ENCODE data around the gene USP48.

The USP48 gene

DNA sequence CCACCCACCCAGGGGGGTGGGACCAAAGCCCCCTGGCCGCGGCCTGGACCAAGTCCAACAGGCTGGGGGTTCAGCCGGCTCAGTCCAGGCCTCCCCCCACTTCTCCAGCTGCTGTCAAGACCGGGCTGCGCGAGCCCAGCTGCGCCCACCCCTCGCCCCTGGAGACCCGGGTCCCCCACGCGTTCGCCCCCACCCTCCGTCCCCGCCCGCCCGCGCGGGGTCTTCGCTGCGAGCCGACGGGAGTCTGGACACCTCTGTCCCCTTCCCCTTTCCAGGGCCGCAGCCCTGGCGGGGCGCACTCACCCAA, 114.0 kb downstream of the USP48 start:
- DNase-seq (ENCODE audit: low read depth in 2 of 2) = no peak

- DNase-seq (ENCODE audit: low read depth in 2 of 2) = no peak
These were observed 114.6 kb downstream of the USP48 start for GRCh38 chr1:21668232-21668950.

- no peak for DNase-seq (ENCODE audit: low read depth in 2 of 2)
These were observed 115.4 kb downstream of the USP48 start for GRCh38 chr1:21667348-21668231.

DNA sequence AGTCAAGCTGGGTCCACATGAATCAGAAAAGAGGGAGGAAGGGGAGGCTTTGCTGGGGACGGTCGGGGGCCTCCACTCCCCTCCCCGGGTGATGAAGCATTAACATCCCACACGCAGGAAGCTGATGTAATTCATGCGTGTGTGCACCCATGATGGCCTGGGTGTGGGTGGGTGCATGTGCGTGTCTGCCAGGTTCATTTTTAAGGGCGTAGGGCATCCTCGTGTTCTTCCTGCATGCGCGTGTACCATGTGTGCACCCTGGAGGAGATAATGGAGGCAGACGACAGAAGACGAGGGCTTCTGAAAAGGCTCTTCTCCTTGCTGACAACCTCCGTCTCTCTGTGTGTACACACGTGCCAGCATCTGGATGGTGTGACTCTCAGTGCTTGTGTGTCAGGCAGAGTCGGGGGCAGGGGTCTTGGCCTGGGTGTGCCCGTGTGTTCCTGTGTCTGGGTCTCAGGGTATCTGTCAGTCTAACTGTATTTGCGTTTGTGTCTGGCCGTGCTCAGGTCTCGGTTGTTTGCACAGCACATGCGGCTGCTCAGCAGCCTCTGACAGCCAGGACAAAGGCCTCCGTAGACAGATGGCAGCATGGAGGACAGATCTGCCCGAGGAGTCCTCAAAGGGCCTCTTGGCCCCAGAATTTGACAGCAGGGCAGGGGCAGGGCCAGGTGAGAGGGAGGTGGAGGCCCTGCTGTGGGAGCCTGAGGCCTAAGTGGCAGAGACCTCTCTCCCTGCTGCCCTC, 116.2 kb downstream of the USP48 start:
- no peak for DNase-seq (ENCODE audit: low read depth in 2 of 2)

GRCh38 chr1:21665711-21666575, 117.0 kb downstream of the USP48 start:
- DNase-seq (ENCODE audit: low read depth in 2 of 2) = no peak

- DNase-seq (ENCODE audit: low read depth in 2 of 2) = no peak
These were observed 118.0 kb downstream of the USP48 start for GRCh38 chr1:21664806-21665588.

DNA sequence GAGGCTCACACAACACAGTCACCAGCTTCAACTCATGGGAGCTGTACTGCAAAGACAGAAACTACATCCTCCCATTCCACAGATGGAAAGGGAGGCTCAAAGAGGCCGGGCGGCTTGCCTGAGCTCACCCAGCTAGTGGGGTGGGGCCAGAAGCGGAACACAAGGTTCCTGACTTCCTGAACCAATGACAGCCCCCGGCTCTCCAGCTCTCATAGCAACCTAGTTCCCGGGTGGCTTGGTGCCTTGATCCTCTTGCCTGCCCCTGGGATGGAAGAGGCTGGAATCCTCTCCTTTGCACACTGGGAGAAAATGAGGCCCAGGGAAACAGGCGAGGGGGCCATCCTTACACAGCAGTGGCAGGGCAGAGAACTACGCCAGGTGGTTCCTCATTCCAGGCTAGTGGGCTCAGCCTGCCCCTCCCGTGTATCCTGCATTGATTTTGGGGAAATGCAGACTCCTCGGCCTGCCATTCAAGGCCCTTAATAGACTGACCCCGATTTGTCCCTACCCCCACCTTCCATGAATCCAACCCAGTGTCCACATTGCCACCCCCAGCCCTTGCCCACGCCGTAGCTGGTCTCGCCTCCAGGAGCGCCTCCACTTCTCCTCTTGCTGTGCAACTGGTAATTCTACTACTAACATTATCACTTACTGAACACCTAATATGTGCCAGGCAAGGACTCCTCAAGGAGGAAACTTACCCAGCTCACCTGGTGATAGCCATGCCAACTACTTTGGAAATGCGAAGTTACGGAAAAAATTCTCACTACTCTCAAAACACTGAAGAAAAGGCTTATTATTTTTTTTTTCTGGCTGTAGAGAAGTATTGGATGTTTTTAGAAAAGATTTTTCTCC, 118.8 kb downstream of the USP48 start:
- DNase-seq (ENCODE audit: low read depth in 2 of 2) = no peak

GRCh38 chr1:21663248-21663950, 119.5 kb downstream of the USP48 start:
- DNase-seq (ENCODE audit: low read depth in 2 of 2) = no peak

DNA sequence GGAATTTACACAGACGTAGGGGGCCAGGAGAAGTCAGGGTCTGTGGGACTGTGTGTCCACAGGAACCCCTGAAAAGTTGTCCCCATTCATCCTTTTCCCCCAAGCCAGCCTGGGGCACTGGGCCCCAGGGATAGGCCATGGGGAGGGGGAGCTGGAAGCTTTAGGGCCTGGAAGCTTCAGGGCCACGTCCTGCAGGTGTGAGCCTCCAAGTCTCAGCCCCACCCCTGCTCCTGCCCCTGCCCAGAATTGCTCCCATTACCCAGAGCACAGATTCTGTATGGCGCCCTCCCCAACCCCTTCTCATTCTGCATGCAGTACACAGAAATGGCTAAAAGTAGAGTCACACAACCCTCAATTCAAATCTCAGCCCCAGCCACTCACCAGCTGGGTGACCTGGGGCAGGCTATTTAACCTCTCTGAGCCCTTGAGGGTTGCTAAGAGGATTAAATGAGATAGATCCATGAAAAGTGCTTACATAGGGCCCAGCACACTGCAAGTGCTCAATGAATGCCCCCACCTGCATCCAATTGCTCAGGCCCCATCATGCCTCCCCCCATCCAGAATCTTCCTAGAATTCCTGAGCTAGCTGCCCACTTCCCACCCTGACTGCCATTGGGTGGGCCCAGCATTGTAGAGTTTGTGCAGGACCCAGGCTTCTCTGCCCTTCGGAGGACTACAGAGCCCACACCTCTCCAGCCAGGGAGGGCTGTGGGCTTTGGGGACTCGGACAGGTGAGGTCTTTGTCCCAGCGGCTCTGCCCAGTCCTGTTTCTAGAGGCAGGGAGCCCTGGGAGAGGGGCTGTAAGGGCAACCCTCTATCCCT, 120.3 kb downstream of the USP48 start:
- no peak for DNase-seq (ENCODE audit: low read depth in 2 of 2)

DNA sequence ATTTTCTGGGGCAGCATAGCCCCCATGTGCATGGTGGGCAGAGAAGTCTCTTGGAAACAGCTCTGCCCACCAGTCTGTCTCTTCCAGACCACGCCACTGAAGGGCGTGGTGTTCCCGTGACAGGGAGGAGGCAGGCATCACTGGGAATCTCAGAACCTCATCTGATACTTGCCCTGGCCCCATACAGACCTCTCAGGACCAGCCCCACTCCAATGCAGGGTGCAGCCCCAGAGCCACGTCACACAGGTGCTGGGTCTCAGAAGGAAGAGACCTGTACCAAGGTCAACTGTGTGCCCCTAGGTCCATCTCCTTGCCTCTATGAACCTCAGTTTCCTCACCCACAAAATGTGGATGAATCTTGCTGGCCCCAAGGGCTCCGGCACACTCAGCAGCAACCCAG, 121.1 kb downstream of the USP48 start:
- DNase-seq (ENCODE audit: low read depth in 2 of 2) = no peak

DNA sequence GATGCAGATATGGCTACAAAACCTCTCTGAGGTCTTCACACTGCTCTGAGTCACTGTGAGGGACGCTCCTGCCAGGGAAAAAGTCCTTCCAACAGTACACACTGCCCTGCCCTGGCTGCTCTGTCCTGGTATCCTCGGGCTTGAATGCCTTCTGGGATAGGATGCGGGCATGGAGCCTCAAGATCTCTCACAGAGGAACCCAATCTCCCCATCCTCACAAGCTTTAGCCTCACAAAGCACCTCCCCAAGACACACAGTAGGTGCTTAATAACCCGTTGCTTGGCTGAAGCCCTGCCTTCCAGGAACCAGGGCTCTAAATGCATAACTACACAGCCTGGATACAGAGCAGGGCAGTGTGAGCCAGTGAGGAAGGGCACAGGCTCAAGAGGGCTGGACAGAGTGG, 123.0 kb downstream of the USP48 start:
- DNase-seq (ENCODE audit: low read depth in 2 of 2) = no peak

- DNase-seq (ENCODE audit: low read depth in 2 of 2) = peak; percentile 39 to 44
These were observed 123.6 kb downstream of the USP48 start for GRCh38 chr1:21659099-21659923.

- no peak for DNase-seq (ENCODE audit: low read depth in 2 of 2)
These were observed 125.3 kb downstream of the USP48 start for GRCh38 chr1:21657456-21658190.

- DNase-seq (ENCODE audit: low read depth in 2 of 2) = no peak
These were observed 127.2 kb downstream of the USP48 start for GRCh38 chr1:21655748-21656147.

- DNase-seq (ENCODE audit: low read depth in 2 of 2) = no peak
These were observed 127.7 kb downstream of the USP48 start for GRCh38 chr1:21655259-21655658.

DNA sequence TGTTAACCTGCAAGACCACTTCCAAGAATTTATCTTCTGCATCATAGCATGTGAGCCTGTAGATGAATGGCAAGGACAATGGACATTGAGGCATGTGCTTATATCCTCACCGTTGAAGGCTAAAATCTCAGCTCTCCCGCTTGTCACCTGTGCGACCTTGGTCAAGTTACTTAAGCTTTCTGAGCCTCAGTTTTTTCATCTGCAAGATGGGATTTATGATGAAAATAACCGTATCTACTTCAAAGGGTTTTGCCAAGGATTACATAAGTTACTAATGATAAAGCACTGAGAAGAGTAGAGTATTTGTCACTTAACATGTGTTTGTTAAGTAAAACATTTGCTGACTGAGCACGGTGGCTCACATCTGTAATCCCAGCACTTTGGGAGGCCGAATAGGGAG, 128.7 kb downstream of the USP48 start:
- DNase-seq (ENCODE audit: low read depth in 2 of 2) = no peak

- DNase-seq (ENCODE audit: low read depth in 2 of 2) = no peak
These were observed 129.2 kb downstream of the USP48 start for GRCh38 chr1:21653744-21654100.
